Measurements from ENCODE around the gene CHN2. TPM values are rescaled to one million over a fixed set of nuclear protein-coding genes. Genes with fewer than 3 reads are reported as not detected.

CHN2 gene
- total RNA-seq, 1 donor from 2014 or later, result not detected

- intact Hi-C loops (cut with micrococcal nuclease), result no loop called here
- no peaks in the 10 kb centered on the region for H3K9me3 Mint-ChIP-seq
- H3K4me1 Mint-ChIP-seq (ENCODE audit: low read depth), result no peaks in the 10 kb centered on the region
- no peaks in the 10 kb centered on the region for H3K36me3 Mint-ChIP-seq (ENCODE audit: low read depth)
- no peak overlapping the region for H3K27ac Mint-ChIP-seq
- peaks cover 4% of the 10 kb centered on the region for H3K27me3 Mint-ChIP-seq (ENCODE audit: insufficient read depth)
- no peak overlapping the region for H3K4me3 Mint-ChIP-seq
- no peak for DNase-seq (ENCODE audit: low spot score)
Measured at GRCh38 chr7:29370531-29371314, 176.1 kb downstream of the CHN2 start.

DNA sequence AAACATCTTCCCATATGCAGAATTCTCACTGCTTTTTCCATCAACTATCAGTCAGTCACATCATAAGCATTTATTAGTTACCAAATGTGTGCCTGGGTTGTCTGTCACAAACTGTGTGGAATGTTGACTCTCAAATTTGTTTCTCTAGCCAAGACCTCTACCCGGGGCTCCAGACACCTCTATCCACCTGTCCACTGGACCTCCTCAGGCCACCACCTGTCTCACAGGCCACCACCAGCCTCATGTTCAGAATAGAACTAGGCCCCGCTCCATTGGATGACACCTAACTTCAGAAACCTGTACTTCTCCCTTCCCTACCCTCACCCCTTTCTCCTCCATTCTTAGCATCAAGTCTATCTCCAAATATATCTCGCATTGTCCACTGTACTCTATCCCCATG is 176.9 kb downstream of the CHN2 start:
- Mint-ChIP-seq H3K4me1 (ENCODE audit: low read depth) (no peaks in the 10 kb centered on the region), H3K9me3 (no peaks in the 10 kb centered on the region), H3K27me3 (ENCODE audit: insufficient read depth) (peaks cover 4% of the 10 kb centered on the region), H3K36me3 (ENCODE audit: low read depth) (no peaks in the 10 kb centered on the region), H3K4me3 (no peak overlapping the region), H3K27ac (no peak overlapping the region)
- DNase-seq (ENCODE audit: low spot score), result no peak
- intact Hi-C loops (cut with micrococcal nuclease), result no loop called here

DNA sequence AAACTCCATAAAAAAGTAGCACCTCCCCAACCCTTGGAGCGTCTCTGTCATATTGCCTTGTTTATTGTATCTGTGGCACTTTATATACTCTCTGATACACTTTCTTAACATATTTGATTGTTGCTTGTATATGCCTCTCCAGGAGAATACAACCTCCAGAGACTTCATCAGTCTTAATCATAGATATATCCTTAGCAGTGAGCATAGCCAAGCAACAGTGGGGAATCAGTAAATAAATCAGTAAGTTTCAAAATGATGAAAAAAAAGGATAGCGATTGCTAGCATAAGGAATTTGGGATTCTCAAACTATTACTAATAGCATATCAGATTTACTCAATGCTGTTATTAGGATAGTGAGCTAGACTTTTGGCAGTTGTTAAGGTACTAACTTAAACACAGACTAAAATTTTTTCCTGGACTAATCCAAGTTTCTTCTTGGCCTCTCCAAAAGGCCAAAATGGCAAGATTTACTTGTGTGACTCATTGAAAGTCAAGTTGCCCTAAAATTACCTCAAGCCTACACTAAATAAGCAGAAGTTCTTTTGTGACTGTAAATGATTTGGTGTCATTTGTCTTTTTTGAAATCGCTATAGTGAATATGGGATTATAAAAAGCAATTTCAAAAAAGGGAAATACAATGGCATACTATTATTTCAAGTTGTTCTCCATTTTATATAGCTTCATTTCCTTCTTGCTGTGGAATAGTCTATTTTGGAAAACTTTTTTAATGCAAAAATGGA is 177.9 kb downstream of the CHN2 start:
- Mint-ChIP-seq H3K27me3 (ENCODE audit: insufficient read depth) (peaks cover 3% of the 10 kb centered on the region), H3K27ac (no peak overlapping the region)

DNA sequence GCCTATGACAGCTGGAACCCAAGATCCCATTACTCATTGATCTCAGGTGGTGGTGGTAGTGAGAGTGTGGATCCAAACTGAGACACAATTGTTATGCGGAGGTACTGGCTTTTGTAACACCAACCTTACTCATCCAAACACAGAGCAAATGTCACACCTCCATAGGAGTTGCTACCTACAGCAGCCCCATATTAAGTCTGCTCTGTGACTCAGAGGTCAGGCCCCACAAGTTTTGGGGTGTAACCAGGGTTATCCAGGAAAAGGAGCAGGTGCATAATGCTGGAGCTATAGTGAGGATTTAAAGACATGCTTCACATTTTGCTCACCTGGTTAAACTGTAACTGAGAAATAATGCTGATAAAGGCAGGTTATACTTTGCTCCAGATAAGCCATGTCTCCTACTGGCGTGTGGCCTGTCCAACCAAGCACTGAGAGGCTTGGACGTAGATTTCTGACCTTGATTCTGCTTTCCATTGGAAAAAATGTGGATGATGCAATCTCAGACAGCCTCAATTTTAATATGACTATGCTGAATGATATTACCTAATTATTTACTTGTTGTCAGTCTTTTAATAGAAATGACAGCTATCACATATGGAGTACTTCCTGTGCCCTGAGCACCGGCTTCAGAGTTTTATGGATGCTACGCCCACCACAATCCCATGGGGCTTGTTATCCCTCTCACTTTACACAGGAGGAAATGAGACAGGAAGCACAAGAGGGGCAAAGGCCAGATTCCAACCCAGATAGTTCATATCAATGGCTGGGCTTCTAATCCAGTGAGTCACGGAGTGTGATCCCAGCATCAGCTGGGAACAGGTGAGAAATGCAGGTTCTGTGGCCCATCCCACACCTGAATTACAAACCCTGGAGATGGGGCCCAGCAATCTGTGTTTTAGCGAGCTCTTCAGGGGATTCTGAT is 181.3 kb downstream of the CHN2 start:
- no peaks in the 10 kb centered on the region for H3K9me3 Mint-ChIP-seq
- H3K27me3 Mint-ChIP-seq (ENCODE audit: insufficient read depth), result no peaks in the 10 kb centered on the region
- H3K4me3 Mint-ChIP-seq, result no peak overlapping the region
- no peaks in the 10 kb centered on the region for H3K36me3 Mint-ChIP-seq (ENCODE audit: low read depth)
- intact Hi-C loops (cut with micrococcal nuclease), result no loop called here
- H3K4me1 Mint-ChIP-seq (ENCODE audit: low read depth), result no peaks in the 10 kb centered on the region
- no peak overlapping the region for H3K27ac Mint-ChIP-seq
- no peak for DNase-seq (ENCODE audit: low spot score)

More for the DNA sequence above, 177.9 kb downstream of the CHN2 start:
- intact Hi-C loops (cut with micrococcal nuclease), result no loop called here
- Mint-ChIP-seq H3K36me3 (ENCODE audit: low read depth) (no peaks in the 10 kb centered on the region), H3K4me1 (ENCODE audit: low read depth) (no peaks in the 10 kb centered on the region), H3K4me3 (no peak overlapping the region), H3K9me3 (no peaks in the 10 kb centered on the region)
- DNase-seq (ENCODE audit: low spot score), result no peak

- no peaks in the 10 kb centered on the region for H3K4me1 Mint-ChIP-seq (ENCODE audit: low read depth)
- H3K27ac Mint-ChIP-seq, result no peak overlapping the region
- no peaks in the 10 kb centered on the region for H3K36me3 Mint-ChIP-seq (ENCODE audit: low read depth)
- intact Hi-C loops (cut with micrococcal nuclease), result no loop called here
- H3K4me3 Mint-ChIP-seq, result no peak overlapping the region
- H3K9me3 Mint-ChIP-seq, result no peaks in the 10 kb centered on the region
- H3K27me3 Mint-ChIP-seq (ENCODE audit: insufficient read depth), result no peaks in the 10 kb centered on the region
- no peak for DNase-seq (ENCODE audit: low spot score)
Measured at GRCh38 chr7:29377718-29378117, 183.1 kb downstream of the CHN2 start.

GRCh38 chr7:29379551-29379950 is 185.0 kb downstream of the CHN2 start:
- no peaks in the 10 kb centered on the region for H3K4me1 Mint-ChIP-seq (ENCODE audit: low read depth)
- intact Hi-C loops (cut with micrococcal nuclease), result no loop called here
- H3K36me3 Mint-ChIP-seq (ENCODE audit: low read depth), result no peaks in the 10 kb centered on the region
- peaks cover 5% of the 10 kb centered on the region for H3K27me3 Mint-ChIP-seq (ENCODE audit: insufficient read depth)
- no peak overlapping the region for H3K27ac Mint-ChIP-seq
- no peak overlapping the region for H3K4me3 Mint-ChIP-seq
- DNase-seq (ENCODE audit: low spot score), result no peak
- no peaks in the 10 kb centered on the region for H3K9me3 Mint-ChIP-seq

GRCh38 chr7:29381206-29382094 is 186.9 kb downstream of the CHN2 start:
- Mint-ChIP-seq H3K9me3 (no peaks in the 10 kb centered on the region), H3K4me1 (ENCODE audit: low read depth) (no peaks in the 10 kb centered on the region), H3K36me3 (ENCODE audit: low read depth) (no peaks in the 10 kb centered on the region), H3K27ac (no peak overlapping the region), H3K27me3 (ENCODE audit: insufficient read depth) (peaks cover 6% of the 10 kb centered on the region), H3K4me3 (no peak overlapping the region)
- DNase-seq (ENCODE audit: low spot score), result no peak
- intact Hi-C loops (cut with micrococcal nuclease), result no loop called here

DNA sequence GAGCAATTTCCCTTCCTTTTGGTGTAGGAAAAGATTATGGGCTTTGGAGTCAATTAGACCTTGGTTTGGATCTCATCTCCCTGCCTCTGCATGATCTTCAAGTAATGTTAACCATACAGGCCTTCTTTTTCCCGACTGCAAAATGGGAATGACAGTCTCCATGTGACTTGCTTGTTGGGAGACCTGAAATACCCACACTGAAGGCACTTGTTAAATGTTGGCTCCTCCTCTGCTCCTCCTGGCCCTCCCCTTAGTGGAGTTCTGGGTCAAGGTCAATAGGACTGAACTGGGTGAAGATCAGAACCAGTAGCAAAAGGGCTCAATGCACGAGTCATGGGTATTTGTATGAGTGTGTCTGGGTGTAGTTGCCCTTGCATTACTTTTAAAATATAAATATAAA is 189.7 kb downstream of the CHN2 start:
- H3K4me3 Mint-ChIP-seq, result no peak overlapping the region
- H3K4me1 Mint-ChIP-seq (ENCODE audit: low read depth), result no peaks in the 10 kb centered on the region

GRCh38 chr7:29385214-29385814 is 190.7 kb downstream of the CHN2 start:
- H3K4me3 Mint-ChIP-seq, result no peak overlapping the region
- intact Hi-C loops (cut with micrococcal nuclease), result no loop called here

More for the DNA sequence above, 189.7 kb downstream of the CHN2 start:
- H3K27me3 Mint-ChIP-seq (ENCODE audit: insufficient read depth), result peaks cover 8% of the 10 kb centered on the region
- H3K36me3 Mint-ChIP-seq (ENCODE audit: low read depth), result no peaks in the 10 kb centered on the region
- intact Hi-C loops (cut with micrococcal nuclease), result no loop called here
- H3K9me3 Mint-ChIP-seq, result no peaks in the 10 kb centered on the region
- H3K27ac Mint-ChIP-seq, result no peak overlapping the region
- DNase-seq (ENCODE audit: low spot score), result no peak

DNA sequence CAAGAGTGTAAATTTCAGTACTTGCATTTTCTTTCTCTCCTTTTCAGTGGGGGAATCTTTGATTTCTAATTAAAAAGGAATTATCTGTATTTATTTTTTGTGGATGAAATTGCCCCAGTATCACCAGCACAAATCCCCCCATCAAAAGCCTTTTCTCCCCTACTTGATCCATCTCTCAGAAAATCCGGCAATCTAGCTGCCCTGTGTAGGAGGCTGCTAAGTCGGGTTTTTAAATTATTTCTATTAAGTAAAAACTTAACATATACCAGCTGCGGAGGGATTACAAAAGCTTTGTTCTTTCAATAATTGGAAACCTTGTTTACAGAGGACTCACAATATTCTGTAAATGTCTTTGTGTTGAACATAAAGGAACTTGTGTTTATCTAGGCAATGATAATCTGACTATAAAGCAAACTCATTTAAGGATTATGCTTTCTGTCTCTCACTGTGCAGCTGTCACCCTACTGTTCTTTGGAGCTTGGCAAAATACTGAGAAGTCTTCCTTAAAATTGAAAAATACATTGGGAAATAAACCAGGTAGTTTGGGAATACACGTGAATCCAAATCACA is 191.7 kb downstream of the CHN2 start:
- no peaks in the 10 kb centered on the region for H3K9me3 Mint-ChIP-seq
- H3K4me1 Mint-ChIP-seq (ENCODE audit: low read depth), result no peaks in the 10 kb centered on the region
- intact Hi-C loops (cut with micrococcal nuclease), result no loop called here
- DNase-seq (ENCODE audit: low spot score), result no peak
- no peak overlapping the region for H3K27ac Mint-ChIP-seq
- no peaks in the 10 kb centered on the region for H3K36me3 Mint-ChIP-seq (ENCODE audit: low read depth)
- no peak overlapping the region for H3K4me3 Mint-ChIP-seq
- H3K27me3 Mint-ChIP-seq (ENCODE audit: insufficient read depth), result peaks cover 8% of the 10 kb centered on the region

More at GRCh38 chr7:29385214-29385814, 190.7 kb downstream of the CHN2 start:
- no peaks in the 10 kb centered on the region for H3K4me1 Mint-ChIP-seq (ENCODE audit: low read depth)
- H3K9me3 Mint-ChIP-seq, result no peaks in the 10 kb centered on the region
- no peak overlapping the region for H3K27ac Mint-ChIP-seq
- no peak for DNase-seq (ENCODE audit: low spot score)
- H3K27me3 Mint-ChIP-seq (ENCODE audit: insufficient read depth), result peaks cover 8% of the 10 kb centered on the region
- H3K36me3 Mint-ChIP-seq (ENCODE audit: low read depth), result no peaks in the 10 kb centered on the region

DNA sequence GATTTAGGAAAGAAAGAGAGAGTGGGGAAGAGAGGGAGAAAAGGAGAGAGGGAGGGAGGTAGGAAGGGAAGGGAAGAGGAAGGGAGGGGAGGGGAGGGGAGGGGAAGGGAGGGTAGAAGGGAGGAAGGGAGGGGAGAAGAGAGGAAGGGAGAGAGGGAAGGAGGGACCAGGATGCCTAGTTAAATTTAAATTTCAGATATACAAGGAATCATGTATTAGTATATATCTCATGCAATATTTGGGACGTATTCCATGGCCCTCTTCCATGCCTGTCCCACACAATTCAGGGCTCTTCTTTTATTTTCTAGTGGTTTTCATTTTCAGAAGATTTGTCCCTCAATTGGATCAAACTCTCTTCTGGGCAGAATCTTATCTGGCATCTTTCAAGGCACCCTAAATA is 196.7 kb downstream of the CHN2 start:
- H3K9me3 Mint-ChIP-seq, result no peaks in the 10 kb centered on the region
- no peaks in the 10 kb centered on the region for H3K4me1 Mint-ChIP-seq (ENCODE audit: low read depth)
- H3K27me3 Mint-ChIP-seq (ENCODE audit: insufficient read depth), result peaks cover 1% of the 10 kb centered on the region
- H3K4me3 Mint-ChIP-seq, result no peak overlapping the region
- no peak for DNase-seq (ENCODE audit: low spot score)
- H3K36me3 Mint-ChIP-seq (ENCODE audit: low read depth), result no peaks in the 10 kb centered on the region
- H3K27ac Mint-ChIP-seq, result no peak overlapping the region
- intact Hi-C loops (cut with micrococcal nuclease), result no loop called here

All from activated T-helper 1 cell treated with anti-CD3 and anti-CD28 coated beads, Interleukin-12 subunit alpha, Interleukin-12 subunit beta, Interleukin-2, Interleukin-4 antibody, amounts not matched to agents 30 ng/mL and 10 ng/mL and 1 ng/mL, durations not matched to agents 14 hours and 24 hours and 36 hours (primary cell).